Endothelial cell of umbilical vein (primary cell): ENCODE data around the gene LSM14B. TPM values are rescaled to one million over a fixed set of nuclear protein-coding genes. Genes with fewer than 3 reads are reported as not detected.

Experiments used
- BruUV-seq: library from RNA; stranded (reverse); fragments of 400-500 nt; replicated peaks from 2 replicates; lab custom pipeline; 2021; lab: Mats Ljungman, UMichigan
- CTCF ChIA-PET: fragments of 300-600, 350-600 bp; sonication (Branson Sonifier 250); formaldehyde crosslinking; loops from one replicate; lab custom pipeline; 2021; ENCODE audit warnings: antibody characterized with exemption, inconsistent platforms; lab: Charles Lee
- POLR2A ChIA-PET: fragments of 300-600, 350-600 bp; sonication (Branson Sonifier 250); formaldehyde crosslinking; loops from one replicate; lab custom pipeline; 2021; ENCODE audit warnings: antibody characterized with exemption, inconsistent platforms; lab: Charles Lee
- DNase-seq: peaks from one replicate; pipeline ENCODE4 v3.0.0-alpha.2; 2011; ENCODE audit warnings: low read depth, low spot score
- FAIRE-seq: peaks from 2 replicates; lab custom pipeline; 2011; peaks lifted over from hg19 to GRCh38; lab: Jason Lieb, UNC
- H2AFZ ChIP-seq: 2 replicates; pipeline ENCODE4 v1.6.0; 2012; ENCODE audit warnings: low read depth, low read length, control low read depth, inconsistent platforms
- H3K27ac ChIP-seq: 2 replicates; pipeline ENCODE4 v1.5.1; 2011; ENCODE audit warnings: low read depth, mild to moderate bottlenecking, control low read depth, low read length, moderate library complexity; ENCODE audit not compliant: insufficient read depth
- H3K27me3 ChIP-seq, 2 experiments: 2 replicates each; pipeline versions ENCODE4 v1.6.0 to v1.6.1; 2011; ENCODE audit warnings: low read length in 2 of 2, mixed read lengths in 1 of 2; ENCODE audit not compliant: control insufficient read depth in 2 of 2, insufficient read depth in 2 of 2
- H3K36me3 ChIP-seq, 2 experiments: 2 replicates in 1 of 2; 3 replicates in 1 of 2; pipeline ENCODE4 v1.5.1; 2011; ENCODE audit warnings: low read length in 2 of 2, mild to moderate bottlenecking in 1 of 2, moderate library complexity in 1 of 2; ENCODE audit not compliant: control insufficient read depth in 2 of 2, insufficient read depth in 2 of 2; ENCODE audit errors: extremely low read depth in 1 of 2
- H3K4me1 ChIP-seq: 3 replicates; pipeline ENCODE4 v1.5.1; 2011; ENCODE audit warnings: mild to moderate bottlenecking, low read length; ENCODE audit not compliant: control insufficient read depth, insufficient read depth; ENCODE audit errors: extremely low read depth
- H3K4me2 ChIP-seq: 2 replicates; pipeline ENCODE4 v1.6.1; 2011; ENCODE audit warnings: low read length, control low read depth, mixed read lengths; ENCODE audit not compliant: insufficient read depth
- H3K4me3 ChIP-seq, 3 experiments: fragments of 200-600 bp in 1 of 3; sonication (generic), shearing (Covaris generic) in 1 of 3; replicated peaks in 1 of 3; 2 replicates each; pipeline ENCODE4 v1.5.1; 2011 to 2016; ENCODE audit warnings: control low read depth in 3 of 3, low read length in 3 of 3, mild to moderate bottlenecking in 2 of 3, inconsistent platforms in 1 of 3, low read depth in 1 of 3, moderate library complexity in 1 of 3; ENCODE audit not compliant: insufficient read depth in 1 of 3
- H3K79me2 ChIP-seq: 2 replicates; pipeline ENCODE4 v1.6.0; 2012; ENCODE audit warnings: low read length, inconsistent platforms; ENCODE audit not compliant: control insufficient read depth, insufficient read depth
- H3K9ac ChIP-seq: replicated peaks from 2 replicates; pipeline ENCODE3; 2011; ENCODE audit warnings: low read length, control low read depth; ENCODE audit not compliant: insufficient read depth; ENCODE audit errors: extremely low read depth
- H3K9me1 ChIP-seq: replicated peaks from 3 replicates; pipeline ENCODE4 v1.6.0; 2011; ENCODE audit warnings: mild to moderate bottlenecking, low read length; ENCODE audit not compliant: control insufficient read depth, insufficient read depth; ENCODE audit errors: extremely low read depth
- H3K9me3 ChIP-seq: replicated peaks from 2 replicates; pipeline ENCODE4 v1.5.1; 2012; ENCODE audit warnings: low read length, inconsistent platforms; ENCODE audit not compliant: control insufficient read depth, insufficient read depth
- H4K20me1 ChIP-seq: replicated peaks from 2 replicates; pipeline ENCODE3; 2011; ENCODE audit warnings: mild to moderate bottlenecking, low read length; ENCODE audit not compliant: control insufficient read depth, insufficient read depth; ENCODE audit errors: extremely low read depth
- EZH2 ChIP-seq: IDR thresholded peaks from 2 replicates; pipeline ENCODE4 v1.6.1; 2012; ENCODE audit warnings: borderline replicate concordance, low read depth, mild to moderate bottlenecking, moderate library complexity, low read length, inconsistent platforms; ENCODE audit not compliant: severe bottlenecking
- FOS ChIP-seq: IDR thresholded peaks from 2 replicates; pipeline ENCODE4 v1.6.1; 2011; ENCODE audit warnings: mild to moderate bottlenecking, low read length, moderate library complexity, borderline replicate concordance; ENCODE audit not compliant: insufficient read depth
- JUN ChIP-seq: IDR thresholded peaks from 2 replicates; pipeline ENCODE4 v1.6.1; 2011; ENCODE audit warnings: borderline replicate concordance, low read depth; ENCODE audit not compliant: insufficient read length, insufficient read depth
- MYC ChIP-seq: IDR thresholded peaks from one replicate; pipeline ENCODE4 v1.6.1; 2011; ENCODE audit warnings: mild to moderate bottlenecking, low read depth, low read length
- dilution Hi-C: fragments of 300-500 bp; cut with MboI; formaldehyde crosslinking; loops from one replicate; pipeline ENCODE4 v1.15.0; 2019; ENCODE audit warnings: low sequenced_read_pairs; ENCODE audit not compliant: extremely low pct_ligation_motif_present
- intact Hi-C: fragments of 100-400 bp; cut with micrococcal nuclease; formaldehyde crosslinking; loops from one replicate; pipeline ENCODE4 v1.10.0; 2022
- polyA plus RNA-seq, 4 experiments: library from polyadenylated mRNA; depleted of rRNA in 3 of 4; stranded (reverse) in 3 of 4; unstranded in 1 of 4; fragments of >200 nt; gene quantifications; 2 replicates each; pipeline versions ENCODE4 v1.2.1 to v1.2.3, GENCODE V29; 2011 to 2012; ENCODE audit warnings: missing spikeins in 1 of 4
- total RNA-seq: library from RNA; stranded (reverse); gene quantifications from 2 replicates; pipeline ENCODE4 v1.2.3, GENCODE V29; 2021

The LSM14B gene
- total and polyA plus RNA-seq, 2 donors (not counting 3 experiments of a cell fraction or from before 2014, with no cell fraction given): 32.5 to 34.0 TPM

- Histone ChIP-seq H3K36me3 (peaks cover 2% of the 10 kb centered on the region in 2 experiments), H3K9ac (no peak overlapping the region), H3K9me3 (no peaks in the 10 kb centered on the region), H4K20me1 (peaks cover 3% of the 10 kb centered on the region), H3K27me3 (no peaks in the 10 kb centered on the region), H3K27ac (no peak overlapping the region), H2AFZ (no peak overlapping the region), H3K4me1 (peaks cover 8% of the 10 kb centered on the region), H3K4me3 (no peak overlapping the region), H3K79me2 (peaks cover 92% of the 10 kb centered on the region), H3K4me2 (no peak overlapping the region), H3K9me1 (no peaks in the 10 kb centered on the region)
- FAIRE-seq (no peak), DNase-seq (no peak)
- no peak for TF ChIP-seq JUN
- no peak for TF ChIP-seq FOS
- TF ChIP-seq EZH2: no peak
- TF ChIP-seq MYC: no peak
- CTCF ChIA-PET: no interaction called here
- no TSS peak for BruUV-seq
- POLR2A ChIA-PET: no interaction called here
- intact Hi-C loops (no loop called here), dilution Hi-C loops (no loop called here)
These were observed 26.6 kb downstream of the LSM14B start for GRCh38 chr20:62148908-62149314.

DNA sequence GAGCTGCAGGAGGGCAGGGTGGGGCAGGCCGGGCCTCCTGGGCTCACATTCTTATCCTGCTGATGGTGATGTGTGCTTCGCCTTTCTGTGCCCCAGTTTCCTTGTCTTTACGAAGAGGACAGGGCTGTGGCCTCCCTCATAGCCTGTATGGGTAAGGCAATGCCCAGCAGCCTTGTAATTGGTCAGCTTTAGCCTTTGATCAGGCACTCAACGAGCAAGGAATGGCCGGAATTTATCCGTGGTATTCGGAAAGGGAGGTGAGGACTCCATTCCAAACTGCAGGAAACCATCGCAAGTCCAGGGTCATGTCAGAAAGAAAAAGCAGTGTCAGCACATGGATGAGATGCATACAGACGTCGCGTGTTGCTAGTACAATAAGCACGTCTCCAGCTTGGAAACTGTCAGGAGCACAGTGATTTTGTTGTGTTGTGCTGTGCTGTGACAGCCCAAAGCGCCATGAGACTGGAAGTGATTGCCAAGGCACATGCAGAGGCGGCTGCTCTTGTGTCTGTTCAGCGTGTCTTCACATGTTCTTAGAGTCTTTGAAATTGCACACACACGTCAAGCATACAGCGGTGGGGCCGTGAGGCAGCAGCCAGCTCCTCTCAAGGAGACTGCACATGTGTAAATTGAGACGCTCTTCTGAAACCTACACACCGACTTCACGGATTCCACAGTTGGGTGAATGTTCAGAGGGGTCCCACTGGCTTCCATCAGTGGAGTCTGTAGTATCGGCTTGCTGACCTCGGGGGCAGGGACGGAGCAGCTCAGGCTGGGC is 27.4 kb downstream of the LSM14B start:
- peak; percentile 35 for FAIRE-seq
- Histone ChIP-seq H3K9ac (no peak overlapping the region), H2AFZ (no peak overlapping the region), H3K4me2 (no peak overlapping the region), H3K4me3 (no peak overlapping the region), H3K9me1 (no peaks in the 10 kb centered on the region), H3K79me2 (peaks cover 88% of the 10 kb centered on the region), H3K4me1 (peaks cover 5% of the 10 kb centered on the region), H3K9me3 (no peaks in the 10 kb centered on the region), H3K27me3 (no peaks in the 10 kb centered on the region), H4K20me1 (peaks cover 1% of the 10 kb centered on the region), H3K27ac (no peak overlapping the region), H3K36me3 (peaks cover 2 to 6% of the 10 kb centered on the region in 2 experiments)
- ChIA-PET CTCF (interaction anchor here (0.7 kb wide), 1 partner anchor 138 kb away, joined by 3 read pairs; no protein-coding TSS in a partner anchor), POLR2A (interaction anchor here (0.8 kb wide), 1 partner anchor 28 kb away, joined by 3 read pairs; the partner anchor contains the start of gene LSM14B)
- dilution Hi-C loops: no loop called here
- intact Hi-C loops: no loop called here
- BruUV-seq: no TSS peak
- DNase-seq: no peak
- TF ChIP-seq EZH2: no peak
